GM19238 (cell line): Measurements from ENCODE around the gene PATJ.
"Not testable (repeated sequence)": the region's sequence is repeated elsewhere in the genome, so short reads cannot be mapped to it uniquely, and the experiment has no call there.

Experiments used
- DNase-seq: peaks from one replicate; pipeline ENCODE4 v3.0.0; 2011; ENCODE audit warnings: low spot score; ENCODE audit not compliant: insufficient read length

The PATJ gene, protein sequence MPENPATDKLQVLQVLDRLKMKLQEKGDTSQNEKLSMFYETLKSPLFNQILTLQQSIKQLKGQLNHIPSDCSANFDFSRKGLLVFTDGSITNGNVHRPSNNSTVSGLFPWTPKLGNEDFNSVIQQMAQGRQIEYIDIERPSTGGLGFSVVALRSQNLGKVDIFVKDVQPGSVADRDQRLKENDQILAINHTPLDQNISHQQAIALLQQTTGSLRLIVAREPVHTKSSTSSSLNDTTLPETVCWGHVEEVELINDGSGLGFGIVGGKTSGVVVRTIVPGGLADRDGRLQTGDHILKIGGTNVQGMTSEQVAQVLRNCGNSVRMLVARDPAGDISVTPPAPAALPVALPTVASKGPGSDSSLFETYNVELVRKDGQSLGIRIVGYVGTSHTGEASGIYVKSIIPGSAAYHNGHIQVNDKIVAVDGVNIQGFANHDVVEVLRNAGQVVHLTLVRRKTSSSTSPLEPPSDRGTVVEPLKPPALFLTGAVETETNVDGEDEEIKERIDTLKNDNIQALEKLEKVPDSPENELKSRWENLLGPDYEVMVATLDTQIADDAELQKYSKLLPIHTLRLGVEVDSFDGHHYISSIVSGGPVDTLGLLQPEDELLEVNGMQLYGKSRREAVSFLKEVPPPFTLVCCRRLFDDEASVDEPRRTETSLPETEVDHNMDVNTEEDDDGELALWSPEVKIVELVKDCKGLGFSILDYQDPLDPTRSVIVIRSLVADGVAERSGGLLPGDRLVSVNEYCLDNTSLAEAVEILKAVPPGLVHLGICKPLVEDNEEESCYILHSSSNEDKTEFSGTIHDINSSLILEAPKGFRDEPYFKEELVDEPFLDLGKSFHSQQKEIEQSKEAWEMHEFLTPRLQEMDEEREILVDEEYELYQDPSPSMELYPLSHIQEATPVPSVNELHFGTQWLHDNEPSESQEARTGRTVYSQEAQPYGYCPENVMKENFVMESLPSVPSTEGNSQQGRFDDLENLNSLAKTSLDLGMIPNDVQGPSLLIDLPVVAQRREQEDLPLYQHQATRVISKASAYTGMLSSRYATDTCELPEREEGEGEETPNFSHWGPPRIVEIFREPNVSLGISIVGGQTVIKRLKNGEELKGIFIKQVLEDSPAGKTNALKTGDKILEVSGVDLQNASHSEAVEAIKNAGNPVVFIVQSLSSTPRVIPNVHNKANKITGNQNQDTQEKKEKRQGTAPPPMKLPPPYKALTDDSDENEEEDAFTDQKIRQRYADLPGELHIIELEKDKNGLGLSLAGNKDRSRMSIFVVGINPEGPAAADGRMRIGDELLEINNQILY (N-terminal part only)

DNA sequence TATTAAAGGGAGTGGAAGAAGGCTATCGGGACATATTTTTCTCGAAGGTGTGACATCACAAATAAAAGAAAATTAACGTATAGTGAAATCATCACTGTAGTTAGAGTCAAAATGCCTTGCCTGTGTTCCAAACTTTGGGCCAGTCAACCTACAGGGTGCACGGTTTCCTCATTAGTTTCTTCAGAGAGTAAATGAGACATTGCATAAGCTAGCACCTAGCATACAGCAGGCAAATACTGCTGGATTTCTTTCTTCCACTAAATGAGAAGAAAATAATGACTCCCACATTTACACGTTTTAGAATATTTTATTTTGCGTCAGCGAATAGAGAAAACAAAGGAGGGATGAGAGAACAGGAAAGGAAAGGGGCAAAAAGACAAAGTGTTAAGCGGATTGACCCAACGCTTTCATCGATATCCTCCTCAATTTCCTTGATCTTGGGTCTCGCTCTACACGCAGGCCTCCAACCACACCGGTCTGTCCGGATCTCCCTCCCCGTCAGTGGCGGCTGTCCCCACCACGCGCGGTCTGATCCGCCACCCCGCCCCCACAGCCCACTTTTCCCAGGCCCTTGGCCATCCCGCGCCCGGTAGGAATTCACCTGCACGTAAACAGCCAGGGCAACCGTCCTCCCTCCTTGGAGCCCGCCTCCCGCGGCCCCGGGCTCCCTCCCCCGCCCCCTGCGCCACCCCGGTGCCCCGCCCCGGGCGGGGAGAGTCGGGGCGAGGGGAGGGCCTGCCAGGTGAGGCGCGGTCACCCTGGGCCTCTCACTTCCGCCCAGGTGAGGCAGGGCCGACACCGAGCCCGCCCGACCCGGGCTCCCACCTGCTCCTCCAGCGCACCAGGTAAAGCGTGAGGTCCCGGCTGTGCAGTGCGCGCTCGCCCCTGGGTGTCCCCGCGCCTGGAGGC is at the start of gene PATJ:
Gene PATJ, plus strand, starts transcription at position 770 of the 909 bp plus-strand sequence. CDS start 20,413 bp downstream, outside the sequence.
- peak; percentile 68 for DNase-seq

DNA sequence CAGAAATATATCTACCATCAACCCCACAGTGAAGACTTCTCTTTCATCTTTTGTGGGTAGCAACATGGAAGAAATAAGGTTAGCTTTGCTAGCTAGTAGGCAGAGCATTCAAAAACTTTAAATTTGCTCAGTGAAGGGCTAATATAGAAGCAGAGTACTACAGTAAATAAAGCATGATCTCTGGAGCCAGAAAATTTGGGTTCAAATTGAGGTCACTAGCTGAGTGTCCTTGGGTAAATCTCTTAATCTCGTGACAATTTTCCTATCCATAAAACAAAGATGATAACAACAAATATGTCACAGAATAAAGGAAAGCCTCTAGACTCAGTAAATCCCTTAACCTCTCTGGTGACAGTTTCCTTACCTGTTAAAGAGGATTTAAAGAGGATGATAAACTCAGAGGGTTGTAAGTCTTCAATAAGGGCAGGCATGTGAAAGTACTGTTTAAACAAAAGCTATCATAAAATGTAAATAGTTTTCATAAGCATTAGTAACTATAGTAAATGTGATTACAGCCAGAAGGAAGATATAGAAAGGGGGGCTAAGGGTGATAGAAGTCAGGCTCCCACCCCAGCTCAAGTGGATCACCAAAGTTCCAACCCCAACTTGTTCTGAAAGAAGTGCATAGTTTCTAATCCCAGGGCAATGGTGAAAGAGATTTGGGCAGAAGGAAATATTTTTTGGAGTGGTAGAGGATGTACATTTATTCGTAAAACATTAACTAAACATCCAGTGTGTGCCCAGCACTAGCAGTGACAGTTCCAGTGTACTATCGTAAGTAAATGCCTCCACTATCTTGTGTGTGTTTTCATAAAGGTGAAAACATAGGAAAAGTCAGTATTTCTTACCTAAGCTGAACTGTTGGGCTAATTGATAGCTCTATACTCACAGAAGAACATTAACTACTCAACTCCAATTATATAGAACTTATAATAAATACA is 42.1 kb upstream of the PATJ start:
- DNase-seq, result no peak

DNA sequence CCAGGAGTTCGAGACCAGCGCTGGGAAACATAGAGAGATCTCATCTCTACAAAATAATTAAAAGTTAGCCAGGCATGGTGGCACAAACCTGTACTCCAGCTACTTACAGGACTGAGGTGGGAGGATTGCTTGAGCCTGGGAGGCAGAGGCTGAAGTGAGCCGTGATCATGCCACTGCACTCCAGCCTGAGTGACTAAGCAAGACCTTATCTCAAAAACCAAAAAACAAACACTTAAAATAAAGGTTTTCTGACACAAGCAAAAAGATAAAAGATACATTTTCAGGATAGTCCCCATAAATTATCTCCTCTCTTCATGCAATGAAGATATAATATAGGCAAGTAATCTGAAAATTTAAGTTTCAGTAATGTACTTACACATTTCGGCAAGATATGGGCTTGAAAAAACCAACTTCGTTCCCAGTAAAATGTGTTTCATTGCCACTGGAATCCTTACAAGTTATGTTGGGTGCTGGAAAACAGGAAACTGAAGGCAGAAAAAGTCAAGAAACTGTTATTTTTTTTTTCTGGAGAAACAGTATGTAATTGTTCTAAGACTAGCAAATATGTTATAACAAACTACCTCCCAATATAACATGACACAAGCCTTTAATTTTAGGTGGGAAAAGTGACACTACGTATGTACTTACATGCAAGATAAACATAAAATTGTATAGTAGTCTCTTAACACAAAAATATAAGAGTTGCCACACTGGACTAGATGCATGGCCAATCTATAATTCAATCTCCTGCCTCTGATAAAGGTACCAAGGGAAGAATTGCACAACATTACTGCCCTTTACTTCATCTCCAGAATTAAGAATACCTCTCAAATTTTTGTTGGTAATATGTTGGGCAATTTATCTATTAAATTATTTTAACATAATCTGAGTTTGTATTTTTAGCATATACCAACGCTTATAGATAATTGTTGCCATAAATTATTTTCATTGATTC is 33.0 kb upstream of the PATJ start:
- DNase-seq, result no peak

DNA sequence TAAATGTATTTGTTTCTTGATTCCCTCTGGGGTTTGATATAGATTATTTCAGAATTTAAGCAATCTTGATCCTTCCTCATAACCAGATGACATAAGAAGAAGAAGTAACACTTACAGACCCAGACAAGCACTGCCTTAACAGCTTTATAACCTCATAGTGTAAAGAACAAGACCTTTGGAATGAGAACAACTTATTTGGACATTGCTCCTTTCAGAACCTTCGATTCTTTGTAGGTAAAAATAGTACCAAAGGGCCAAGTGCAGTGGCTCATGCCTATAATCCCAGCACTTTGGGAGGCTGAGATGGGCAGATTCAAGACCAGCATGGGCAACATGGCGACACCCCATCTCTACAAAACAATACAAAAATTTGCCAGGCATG is 32.4 kb upstream of the PATJ start:
- no peak for DNase-seq

DNA sequence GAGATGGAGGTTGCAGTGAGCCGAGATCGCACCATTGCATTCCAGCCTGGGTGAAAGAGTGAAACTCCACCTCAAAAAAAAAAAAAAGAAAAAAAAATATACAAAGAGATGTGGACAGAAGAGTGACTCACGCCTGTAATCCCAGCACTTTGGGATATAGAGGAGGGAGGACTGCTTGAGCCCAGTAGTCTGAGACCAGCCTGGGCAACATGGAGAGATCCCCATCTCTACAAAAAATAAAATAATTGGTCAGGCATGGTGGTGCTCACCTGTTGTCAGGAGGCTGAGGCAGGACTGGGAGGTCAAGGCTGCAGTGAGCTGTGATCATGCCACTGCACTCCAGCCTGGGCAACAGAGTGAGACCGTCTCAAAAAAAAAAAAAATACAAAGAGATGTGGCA is 31.0 kb upstream of the PATJ start:
- DNase-seq, result not testable (repeated sequence)

DNA sequence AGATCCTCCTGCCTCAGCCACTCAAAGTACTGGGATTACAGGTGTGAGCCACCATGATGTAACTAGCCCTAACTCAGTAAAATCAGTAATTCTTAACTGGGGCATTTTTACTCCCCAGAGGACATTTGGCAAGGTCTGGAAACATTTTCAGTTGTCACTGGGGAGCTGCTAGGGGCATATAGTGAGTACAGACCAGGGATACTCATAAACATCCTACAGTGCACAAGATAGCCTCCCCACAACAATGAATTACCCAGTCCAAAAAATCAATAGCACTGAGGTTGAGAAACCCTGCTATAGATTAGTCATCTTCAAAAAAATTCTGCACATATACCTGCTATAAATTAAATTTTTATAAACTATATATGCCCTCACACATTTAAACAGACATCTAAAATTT is 30.3 kb upstream of the PATJ start:
- no peak for DNase-seq

DNA sequence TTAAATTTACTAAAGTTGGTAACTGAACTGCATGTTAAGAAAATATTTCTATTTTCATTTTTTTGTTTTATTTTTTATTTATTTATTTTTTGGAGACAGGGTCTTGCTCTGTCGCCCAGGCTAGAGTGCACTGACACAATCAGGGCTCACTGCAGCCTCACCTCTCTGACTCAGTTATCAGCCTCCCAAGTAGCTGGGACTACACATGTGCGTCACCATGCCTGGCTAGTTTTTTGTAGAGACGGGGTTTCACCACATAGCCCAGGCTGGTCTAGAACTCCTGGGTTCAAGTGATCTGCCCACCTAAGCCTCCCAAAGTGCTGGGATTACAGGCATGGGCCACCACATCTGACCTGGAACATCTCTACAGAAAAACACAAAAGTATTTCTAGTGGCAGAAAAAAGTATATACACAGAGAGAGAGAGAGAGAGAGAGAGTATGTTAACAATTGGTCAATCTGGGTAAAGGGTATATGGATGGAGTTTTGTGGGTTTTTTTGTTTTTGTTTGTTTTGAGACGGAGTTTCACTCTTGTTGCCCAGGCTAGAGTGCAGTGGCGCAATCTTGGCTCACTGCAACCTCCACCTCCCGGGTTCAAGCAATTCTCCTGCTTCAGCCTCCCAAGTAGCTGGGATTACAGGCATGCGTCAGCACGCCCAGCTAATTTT is 23.1 kb upstream of the PATJ start:
- not testable (repeated sequence) for DNase-seq

DNA sequence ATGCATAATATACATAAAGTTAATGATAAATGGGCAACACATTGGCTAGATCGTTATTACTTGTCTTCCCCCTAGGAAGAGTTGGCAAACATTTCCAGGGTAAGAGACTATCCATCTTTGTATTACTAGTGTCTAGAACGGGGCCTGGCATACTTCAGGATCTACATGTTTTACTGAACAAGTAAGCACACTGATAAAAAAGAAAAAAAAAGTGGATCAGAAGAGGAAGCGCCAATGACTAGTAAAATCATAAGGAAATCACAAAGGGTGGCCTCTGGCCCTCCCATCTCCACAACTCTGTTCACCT is 17.8 kb upstream of the PATJ start:
- DNase-seq, result no peak

DNA sequence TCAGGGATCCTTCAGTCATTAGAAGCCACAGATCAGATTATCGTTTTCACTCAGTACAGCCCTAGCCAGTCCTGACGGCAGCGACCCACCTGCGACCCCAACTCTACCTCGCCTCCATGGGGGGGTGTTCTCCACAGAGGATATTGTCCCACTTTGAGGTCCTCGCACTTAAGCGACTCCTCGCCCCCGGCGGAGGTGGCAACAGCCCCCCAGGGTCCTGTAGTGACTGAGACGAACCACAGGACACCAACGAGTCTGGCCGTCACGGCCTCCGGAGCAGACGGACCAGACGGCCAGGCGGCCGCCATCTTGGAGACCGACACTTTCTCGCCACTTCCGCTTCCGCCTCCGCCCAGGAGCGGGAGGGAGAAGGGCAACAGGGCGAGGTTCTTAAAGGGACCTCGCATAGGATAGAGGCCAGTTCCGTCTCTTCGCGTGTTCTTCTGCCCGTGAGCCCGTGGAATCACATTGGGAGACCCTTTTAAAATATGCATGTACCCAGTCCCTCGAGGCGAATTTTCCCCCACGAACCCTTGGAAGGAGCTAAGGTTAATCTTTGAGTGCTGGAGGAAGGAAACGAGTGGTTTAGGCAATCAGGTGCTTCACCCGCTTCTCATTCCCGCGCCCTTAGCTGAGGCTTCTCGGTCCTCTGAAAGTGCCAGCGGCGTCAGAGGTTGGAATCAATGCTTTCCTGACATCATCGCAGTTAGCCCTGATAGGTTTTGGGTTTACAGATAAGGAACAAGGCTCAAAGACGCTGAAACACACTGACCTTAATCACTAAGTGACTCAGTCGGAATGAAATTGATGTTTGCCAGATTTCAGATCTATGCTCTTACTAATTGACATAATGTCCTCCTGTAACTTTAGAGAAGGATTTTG is 17.2 kb upstream of the PATJ start, which contains the start of gene TM2D1:
Gene TM2D1, minus strand, starts transcription at position 329 of the 882 bp plus-strand sequence. Its CDS starts 21 bp downstream, at position 308.
- peak; percentile 84 for DNase-seq

DNA sequence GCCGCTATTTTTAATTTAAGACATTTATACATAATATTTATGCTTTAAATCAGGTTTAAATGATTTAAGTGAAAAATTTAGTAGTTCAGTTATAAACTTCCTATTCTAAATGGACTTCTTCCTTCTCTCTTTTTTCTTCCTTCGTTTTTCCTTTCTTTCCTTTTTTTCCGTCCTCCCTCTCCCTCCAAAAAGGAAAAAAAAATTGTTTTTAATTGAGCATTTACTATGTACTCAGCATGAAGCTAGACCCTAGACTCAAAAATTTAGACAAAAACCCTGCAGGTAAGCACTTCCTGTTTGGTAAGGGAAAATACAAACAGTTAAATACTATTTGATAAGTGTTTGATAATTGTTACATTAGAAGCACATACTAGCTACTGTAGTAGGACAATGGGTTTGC is 14.7 kb upstream of the PATJ start:
- no peak for DNase-seq

DNA sequence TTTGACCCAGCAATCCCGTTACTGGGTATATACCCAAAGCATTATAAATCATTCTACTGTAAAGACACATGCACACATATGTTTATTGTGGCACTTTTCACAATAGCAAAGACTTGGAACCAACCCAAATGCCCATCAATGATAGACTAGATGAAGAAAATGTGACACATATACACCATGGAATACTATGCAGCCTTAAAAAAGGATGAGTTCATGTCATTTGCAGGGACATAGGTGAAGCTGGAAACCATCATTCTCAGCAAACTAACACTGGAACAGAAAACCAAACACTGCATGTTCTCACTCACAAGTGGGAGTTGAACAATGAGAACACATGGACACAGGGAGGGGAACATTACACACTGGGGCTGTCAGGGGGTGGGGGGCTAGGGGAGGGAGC is 11.6 kb upstream of the PATJ start:
- DNase-seq, result not testable (repeated sequence)

DNA sequence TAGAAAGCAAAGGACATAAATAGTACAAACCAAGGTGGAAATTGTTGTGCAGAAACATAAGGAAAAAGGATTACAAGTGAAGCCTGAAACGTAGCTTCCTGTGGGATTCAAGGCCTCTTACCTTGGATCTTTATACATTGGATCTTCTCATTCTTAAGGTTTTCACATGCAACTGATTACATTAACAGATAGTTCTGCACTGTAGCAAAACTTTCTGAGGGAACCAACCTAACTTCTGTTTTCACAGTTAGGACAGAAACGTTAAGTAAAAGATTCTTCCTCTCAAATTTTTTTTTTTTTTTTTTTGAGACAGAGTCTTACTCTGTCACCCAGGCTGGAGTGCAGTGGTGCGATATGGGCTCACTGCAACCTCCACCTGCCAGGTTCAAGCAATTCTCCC is 9.6 kb upstream of the PATJ start:
- no peak for DNase-seq

DNA sequence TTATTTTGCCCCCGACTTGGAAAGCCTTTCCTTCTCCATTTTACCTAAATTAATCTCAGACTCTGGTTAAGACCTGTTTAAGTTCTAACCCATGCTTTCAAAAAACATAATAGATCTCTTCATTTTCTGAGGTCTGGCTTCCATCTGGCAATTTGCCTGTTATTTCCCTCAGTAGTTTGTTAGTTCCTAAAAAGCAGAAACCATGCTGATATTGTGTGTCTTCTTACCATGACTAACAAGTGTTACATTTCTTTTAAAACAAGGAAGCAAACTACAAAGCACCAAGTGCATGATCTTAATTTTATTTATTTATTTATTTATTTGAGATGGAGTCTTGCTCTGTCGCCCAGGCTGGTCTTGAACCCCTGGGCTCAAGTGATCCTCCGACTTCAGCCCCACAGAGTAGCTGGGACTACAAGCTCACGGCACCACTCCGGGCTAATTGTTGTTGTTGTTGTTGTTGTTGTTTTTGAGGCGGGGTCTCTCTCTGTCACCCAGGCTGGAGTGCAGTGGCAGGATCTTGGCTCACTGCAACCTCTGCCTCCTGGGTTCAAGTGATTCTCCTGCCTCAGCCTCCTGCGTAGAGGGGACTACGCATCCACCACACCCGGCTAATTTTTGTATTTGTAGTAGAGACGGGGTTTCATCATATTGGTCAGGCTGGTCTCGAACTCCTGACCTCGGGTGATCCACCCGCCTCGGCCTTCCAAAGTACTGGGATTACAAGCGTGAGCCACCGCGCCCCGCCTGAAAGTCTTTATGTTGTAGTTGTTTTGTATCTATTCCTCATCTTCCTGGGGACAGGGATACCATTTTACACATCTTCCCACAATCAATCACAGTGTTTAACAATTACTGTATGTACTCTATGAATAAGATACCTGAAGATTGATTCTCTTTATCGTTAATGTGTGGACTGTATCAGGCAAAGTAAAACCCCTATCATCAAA is 1.3 kb upstream of the PATJ start:
- DNase-seq, result no peak

DNA sequence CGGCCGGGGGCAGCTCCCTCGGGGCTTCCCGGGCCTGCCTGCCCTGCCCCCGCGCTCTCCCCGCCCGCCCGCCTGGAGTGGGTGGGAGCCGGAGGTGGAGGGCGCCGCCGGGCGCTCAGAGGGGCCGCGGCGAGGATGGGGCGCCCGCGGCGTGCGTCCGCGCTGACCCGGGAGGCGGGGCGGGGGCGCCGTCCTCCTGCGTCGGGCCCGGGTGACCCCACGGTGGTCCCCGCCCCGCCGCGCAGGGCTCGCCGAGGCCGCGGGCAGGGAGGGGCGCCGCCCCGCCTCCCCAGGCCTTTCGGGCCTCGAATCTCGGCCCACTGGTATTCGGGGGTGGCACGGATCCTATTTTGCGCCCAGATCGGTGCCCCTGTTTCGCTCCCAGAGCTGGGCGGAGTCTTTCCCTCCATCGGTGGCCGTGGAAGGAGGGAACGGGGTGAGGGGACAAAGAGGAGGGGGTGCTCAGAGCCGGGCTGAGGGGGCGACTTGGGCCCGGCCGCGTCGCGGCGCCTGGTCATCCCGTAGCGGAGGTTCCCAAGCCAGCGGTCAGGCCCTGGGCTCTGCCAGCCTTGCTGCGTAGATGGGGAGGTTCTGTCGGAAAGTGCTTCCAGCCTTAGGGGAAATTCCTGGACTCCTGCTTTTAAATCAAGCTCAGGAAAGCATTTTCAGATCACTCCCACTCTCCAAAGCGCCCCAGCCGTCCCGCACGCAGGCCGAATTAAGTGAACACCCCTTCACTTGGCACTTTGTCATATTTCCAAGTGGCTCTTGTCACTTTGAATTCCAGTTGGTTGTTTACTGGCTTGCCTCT is 545 bp downstream of the PATJ start:
- peak; percentile 49 for DNase-seq

DNA sequence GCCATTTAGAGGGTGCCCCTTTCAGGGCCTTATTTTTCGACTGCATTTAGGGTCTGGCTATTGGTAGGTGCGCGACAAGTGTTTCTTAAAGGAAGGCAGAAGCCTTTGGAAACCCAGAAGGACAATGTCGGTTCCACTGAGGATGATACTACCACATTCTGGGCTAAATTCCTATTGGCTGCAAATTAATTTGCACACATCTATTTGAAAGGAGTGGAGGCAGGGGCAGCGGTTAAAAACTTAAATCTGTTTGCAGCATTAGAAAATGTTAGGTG is 1.1 kb downstream of the PATJ start:
- DNase-seq, result no peak
